PFSK-1 (cell line): ENCODE measurements around the gene COL7A1.

Experiments
- FOXP2 ChIP-seq: optimal IDR thresholded peaks from 2 replicates; pipeline ENCODE3; 2011; ENCODE audit warnings: borderline replicate concordance, control low read depth, inconsistent platforms; ENCODE audit not compliant: insufficient read depth; ENCODE audit errors: extremely low read length, extremely low read depth
- POLR2AphosphoS5 ChIP-seq: IDR thresholded peaks from 2 replicates; pipeline ENCODE4 v1.6.1; 2012; ENCODE audit warnings: low read depth, mild to moderate bottlenecking, control low read depth, low read length, moderate library complexity
- SIN3A ChIP-seq: IDR thresholded peaks from 2 replicates; pipeline ENCODE4 v1.6.1; 2012; ENCODE audit warnings: mild to moderate bottlenecking, low read length, moderate library complexity, borderline replicate concordance; ENCODE audit not compliant: insufficient read depth
- TAF1 ChIP-seq: IDR thresholded peaks from 2 replicates; pipeline ENCODE4 v1.6.1; 2012; ENCODE audit warnings: low read length, control low read depth, borderline replicate concordance; ENCODE audit not compliant: insufficient read depth
- TF ChIP-seq, protein P1 (sequence below), 2 experiments: IDR thresholded peaks; 2 replicates each; pipeline versions ENCODE4 v1.6.1 to v1.8.0; 2011 to 2012; ENCODE audit warnings: low read depth in 2 of 2, low read length in 2 of 2, control low read depth in 1 of 2, inconsistent platforms in 1 of 2, mild to moderate bottlenecking in 1 of 2, moderate library complexity in 1 of 2; ENCODE audit not compliant: insufficient read depth in 1 of 2

COL7A1 gene

DNA sequence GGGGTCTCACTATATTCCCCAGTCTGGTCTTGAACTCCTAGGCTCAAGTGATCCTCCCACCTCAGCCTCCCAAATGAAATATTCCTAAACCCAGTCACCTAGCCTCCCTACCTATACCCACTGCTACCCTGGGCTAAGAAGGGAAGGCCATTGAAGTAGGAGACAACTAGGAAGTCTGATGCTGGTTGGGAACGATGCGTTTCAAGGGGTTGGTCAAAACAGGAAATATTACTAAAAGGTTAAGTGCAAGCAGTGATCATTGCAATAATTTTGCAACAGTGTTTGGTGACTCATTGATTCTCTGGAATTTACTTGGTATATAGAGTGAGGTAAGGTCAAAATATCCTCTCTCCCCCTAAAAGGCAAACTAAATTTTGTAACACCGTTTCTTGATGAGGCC lies 18.9 kb upstream of the COL7A1 start:
- TF ChIP-seq, protein P1, sequence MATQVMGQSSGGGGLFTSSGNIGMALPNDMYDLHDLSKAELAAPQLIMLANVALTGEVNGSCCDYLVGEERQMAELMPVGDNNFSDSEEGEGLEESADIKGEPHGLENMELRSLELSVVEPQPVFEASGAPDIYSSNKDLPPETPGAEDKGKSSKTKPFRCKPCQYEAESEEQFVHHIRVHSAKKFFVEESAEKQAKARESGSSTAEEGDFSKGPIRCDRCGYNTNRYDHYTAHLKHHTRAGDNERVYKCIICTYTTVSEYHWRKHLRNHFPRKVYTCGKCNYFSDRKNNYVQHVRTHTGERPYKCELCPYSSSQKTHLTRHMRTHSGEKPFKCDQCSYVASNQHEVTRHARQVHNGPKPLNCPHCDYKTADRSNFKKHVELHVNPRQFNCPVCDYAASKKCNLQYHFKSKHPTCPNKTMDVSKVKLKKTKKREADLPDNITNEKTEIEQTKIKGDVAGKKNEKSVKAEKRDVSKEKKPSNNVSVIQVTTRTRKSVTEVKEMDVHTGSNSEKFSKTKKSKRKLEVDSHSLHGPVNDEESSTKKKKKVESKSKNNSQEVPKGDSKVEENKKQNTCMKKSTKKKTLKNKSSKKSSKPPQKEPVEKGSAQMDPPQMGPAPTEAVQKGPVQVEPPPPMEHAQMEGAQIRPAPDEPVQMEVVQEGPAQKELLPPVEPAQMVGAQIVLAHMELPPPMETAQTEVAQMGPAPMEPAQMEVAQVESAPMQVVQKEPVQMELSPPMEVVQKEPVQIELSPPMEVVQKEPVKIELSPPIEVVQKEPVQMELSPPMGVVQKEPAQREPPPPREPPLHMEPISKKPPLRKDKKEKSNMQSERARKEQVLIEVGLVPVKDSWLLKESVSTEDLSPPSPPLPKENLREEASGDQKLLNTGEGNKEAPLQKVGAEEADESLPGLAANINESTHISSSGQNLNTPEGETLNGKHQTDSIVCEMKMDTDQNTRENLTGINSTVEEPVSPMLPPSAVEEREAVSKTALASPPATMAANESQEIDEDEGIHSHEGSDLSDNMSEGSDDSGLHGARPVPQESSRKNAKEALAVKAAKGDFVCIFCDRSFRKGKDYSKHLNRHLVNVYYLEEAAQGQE (IDR thresholded peaks at IDR 0.05; ENCODE audit: insufficient read depth in 1 of 2, low read depth in 2 of 2, low read length in 2 of 2): no peak
- no peak for TF ChIP-seq SIN3A
- no peak for TF ChIP-seq FOXP2
- no peak for TF ChIP-seq POLR2AphosphoS5
- no peak for TF ChIP-seq TAF1

DNA sequence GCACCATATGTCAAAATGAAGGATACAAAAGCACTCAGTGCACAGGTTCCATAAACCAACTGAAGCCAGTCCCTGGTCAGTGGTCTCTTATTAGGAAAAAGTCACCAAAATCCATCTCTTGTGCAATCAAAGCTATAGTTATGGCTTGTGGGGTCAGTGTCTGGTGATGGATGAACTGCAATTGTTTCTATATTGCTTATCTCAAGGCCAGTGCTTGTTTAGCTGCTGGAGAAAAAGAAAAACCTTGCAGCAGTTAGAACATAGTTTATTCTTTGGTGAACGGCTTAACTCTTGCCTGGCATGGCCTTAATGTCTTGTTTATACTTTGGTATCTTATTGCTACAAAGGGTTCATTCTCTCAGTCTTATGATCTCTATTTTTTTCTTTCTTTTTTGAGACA lies 17.2 kb upstream of the COL7A1 start:
- TF ChIP-seq TAF1 (no peak), FOXP2 (no peak), SIN3A (no peak), POLR2AphosphoS5 (no peak)
- TF ChIP-seq, protein P1 (IDR thresholded peaks at IDR 0.05; ENCODE audit: insufficient read depth in 1 of 2, low read depth in 2 of 2, low read length in 2 of 2): no peak

DNA sequence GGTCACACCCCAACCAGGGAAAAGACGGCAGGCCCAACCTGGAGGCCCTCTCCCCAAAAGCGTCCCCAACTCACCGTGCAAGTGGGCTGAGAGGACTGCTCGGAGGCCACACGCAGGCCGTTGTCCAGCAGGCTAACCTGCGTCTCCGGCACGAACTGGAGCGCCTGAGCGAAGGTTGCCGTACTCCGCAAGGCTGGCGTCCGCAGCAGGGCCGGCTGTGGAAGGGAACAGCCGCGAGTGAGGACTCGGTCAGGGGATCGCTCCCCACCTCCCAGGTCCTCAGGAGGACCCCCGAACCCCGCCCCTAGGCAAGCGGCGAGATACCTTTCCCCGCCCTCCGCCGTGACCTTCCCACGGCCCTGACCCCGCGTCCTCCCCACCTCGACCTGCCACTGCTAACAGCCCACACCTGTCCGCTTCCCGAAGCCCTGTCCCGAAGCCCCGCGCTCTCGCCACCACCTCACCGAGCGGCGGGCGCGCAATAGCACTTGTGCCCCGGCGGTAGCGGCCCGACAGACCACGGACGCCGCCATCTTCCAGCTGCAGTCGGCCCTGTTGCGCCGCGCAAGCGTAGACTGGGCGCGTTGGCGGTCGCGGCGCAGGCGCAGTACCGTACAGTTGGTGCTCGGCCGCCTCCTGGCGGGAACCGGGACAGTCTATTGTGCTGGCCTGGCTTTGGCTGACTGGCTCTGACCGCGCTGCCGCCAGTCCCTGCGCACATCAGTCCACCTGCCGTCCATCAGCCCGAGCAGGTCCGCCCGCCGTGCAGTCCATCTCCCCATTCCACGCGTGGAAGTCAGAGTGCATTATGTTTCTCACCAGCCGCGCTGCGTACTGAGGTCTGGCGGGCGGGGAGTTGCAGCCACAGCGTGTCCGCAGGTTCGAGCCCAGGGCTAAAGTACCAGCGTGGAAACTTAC lies 14.2 kb upstream of the COL7A1 start, which contains the start of gene UQCRC1:
TSS of gene UQCRC1 (minus strand) at position 559 of the 918 bp plus-strand sequence. CDS start at position 533, 26 bp downstream.
- TF ChIP-seq TAF1 (peak; percentile 68), FOXP2 (peak; percentile 53), POLR2AphosphoS5 (peak; percentile 96), SIN3A (no peak)
- TF ChIP-seq, protein P1 (IDR thresholded peaks at IDR 0.05; ENCODE audit: insufficient read depth in 1 of 2, low read depth in 2 of 2, low read length in 2 of 2): no peak

DNA sequence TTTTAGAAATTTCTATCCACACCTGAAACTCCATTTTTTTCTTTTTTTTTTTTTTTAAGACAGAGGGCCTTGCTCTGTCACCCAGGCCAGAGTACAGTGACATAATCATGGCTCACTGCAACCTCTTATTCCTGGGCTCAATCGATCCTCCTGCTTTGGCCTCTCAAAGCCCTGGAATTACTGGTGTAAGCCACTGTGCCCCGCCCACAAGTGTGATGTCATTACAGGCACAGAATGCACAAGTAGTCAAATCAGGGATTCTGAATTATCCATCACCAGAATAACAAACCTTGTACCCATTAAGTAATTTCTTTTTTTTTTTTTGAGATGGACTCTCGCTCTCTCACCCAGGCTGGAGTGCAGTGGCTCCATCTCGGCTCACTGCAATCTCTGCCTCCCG lies 12.4 kb upstream of the COL7A1 start:
- TF ChIP-seq TAF1 (no peak), POLR2AphosphoS5 (no peak), SIN3A (no peak), FOXP2 (no peak)
- TF ChIP-seq, protein P1 (IDR thresholded peaks at IDR 0.05; ENCODE audit: insufficient read depth in 1 of 2, low read depth in 2 of 2, low read length in 2 of 2): no peak
